SU-DHL-6 (cell line): Measurements from ENCODE around the gene RPS19.

Source experiments
- H2AFZ ChIP-seq: fragments of 200-600 bp; sonication (generic); 2 replicates; pipeline ENCODE4 v1.6.1; 2014; ENCODE audit warnings: low read depth, mild to moderate bottlenecking, moderate library complexity, mixed read lengths, antibody characterized with exemption, low read length; ENCODE audit not compliant: severe bottlenecking
- H3F3A ChIP-seq: fragments of 200-600 bp; shearing (Covaris generic); 2 replicates; pipeline ENCODE4 v1.6.0; 2016; ENCODE audit warnings: antibody characterized with exemption, mild to moderate bottlenecking; ENCODE audit not compliant: insufficient read depth
- H3K27ac ChIP-seq: fragments of 200-600 bp; sonication (generic); 2 replicates; pipeline ENCODE4 v1.5.1; 2016; ENCODE audit warnings: low read depth, mild to moderate bottlenecking, low read length, moderate library complexity, mixed read lengths
- H3K27me3 ChIP-seq: fragments of 200-600 bp; sonication (generic), shearing (Covaris generic); 2 replicates; pipeline ENCODE4 v1.6.0; 2014; ENCODE audit warnings: mild to moderate bottlenecking, low read length
- H3K36me3 ChIP-seq: fragments of 200-600 bp; sonication (generic); 2 replicates; pipeline ENCODE4 v1.6.1; 2014; ENCODE audit warnings: mild to moderate bottlenecking, low read length, mixed read lengths
- H3K4me2 ChIP-seq: fragments of 300-600, 200-600 bp; shearing (Covaris generic), sonication (generic); 2 replicates; pipeline ENCODE4 v1.6.0; 2014; ENCODE audit warnings: low read length, low read depth, mild to moderate bottlenecking; ENCODE audit not compliant: poor library complexity, severe bottlenecking
- H3K4me3 ChIP-seq: fragments of 200-600 bp; sonication (generic); 2 replicates; pipeline ENCODE4 v1.5.1; 2014; ENCODE audit warnings: antibody characterized with exemption, low read length, mild to moderate bottlenecking, mixed read lengths; ENCODE audit not compliant: insufficient read depth, poor library complexity, severe bottlenecking
- H3K79me2 ChIP-seq: fragments of 200-600 bp; sonication (generic); 2 replicates; pipeline ENCODE4 v1.6.1; 2014; ENCODE audit warnings: mild to moderate bottlenecking, low read length, moderate library complexity; ENCODE audit not compliant: insufficient read depth
- H3K9ac ChIP-seq: fragments of 200-600 bp; sonication (generic); 2 replicates; pipeline ENCODE4 v1.7.0; 2014; ENCODE audit warnings: mild to moderate bottlenecking, low read length
- H3K9me2 ChIP-seq: fragments of 200-600 bp; sonication (generic); replicated peaks from 2 replicates; pipeline ENCODE4 v1.6.1; 2014; ENCODE audit warnings: low read length; ENCODE audit not compliant: insufficient read depth
- H3K9me3 ChIP-seq: fragments of 200-600 bp; sonication (generic); 2 replicates; pipeline ENCODE4 v1.6.1; 2014; ENCODE audit warnings: low read length, mixed read lengths; ENCODE audit not compliant: insufficient read depth
- H4K20me1 ChIP-seq: fragments of 200-600 bp; sonication (generic); 2 replicates; pipeline ENCODE4 v1.6.1; 2014; ENCODE audit warnings: low read depth, mild to moderate bottlenecking, antibody characterized with exemption, low read length, moderate library complexity, mixed read lengths
- EZH2phosphoT487 ChIP-seq: fragments of 200-600 bp; sonication (generic), shearing (Covaris generic); conservative IDR thresholded peaks from 2 replicates; pipeline ENCODE4 v1.6.1; 2018; ENCODE audit warnings: mild to moderate bottlenecking, antibody characterized with exemption, low read length, moderate library complexity, mixed read lengths
- TF ChIP-seq, protein P1 (sequence below): fragments of 200-600 bp; sonication (generic); IDR thresholded peaks from one replicate; pipeline ENCODE4 v1.5.1; 2017; ENCODE audit warnings: antibody characterized with exemption, mild to moderate bottlenecking, low read length, moderate library complexity; ENCODE audit not compliant: insufficient read depth, poor library complexity, severe bottlenecking

The RPS19 gene

DNA sequence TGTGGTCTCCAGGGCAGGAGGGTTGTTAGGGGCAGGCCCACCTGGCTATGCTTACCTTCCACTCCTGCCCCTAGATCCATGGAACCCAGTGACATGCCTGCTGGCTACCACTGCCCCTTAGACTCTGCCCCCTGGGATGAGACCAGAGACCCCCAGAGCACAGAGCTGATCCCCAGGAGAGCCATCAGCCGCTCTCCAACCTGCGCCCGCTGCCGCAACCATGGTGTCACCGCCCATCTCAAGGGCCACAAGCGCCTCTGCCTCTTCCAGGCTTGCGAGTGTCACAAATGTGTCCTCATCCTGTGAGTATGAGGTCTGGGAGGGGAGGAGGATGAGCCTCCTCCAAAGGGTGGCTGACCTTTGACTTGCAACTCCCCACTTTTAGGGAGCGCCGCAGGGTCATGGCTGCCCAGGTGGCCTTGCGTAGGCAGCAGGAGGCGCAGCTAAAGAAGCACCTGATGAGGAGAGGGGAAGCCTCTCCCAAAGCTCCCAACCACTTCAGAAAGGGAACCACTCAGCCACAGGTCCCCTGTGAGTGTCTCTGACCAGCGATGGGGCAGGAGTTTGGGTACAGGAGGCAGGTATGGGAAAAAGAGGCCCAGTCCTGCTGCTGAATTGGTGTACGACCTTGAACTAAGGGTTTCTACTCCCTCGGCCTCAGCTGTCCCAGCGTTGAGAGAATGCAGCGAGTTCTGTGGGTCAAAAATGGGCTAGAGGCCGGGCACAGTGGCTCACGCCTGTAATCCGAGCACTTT, 12.5 kb upstream of the RPS19 start:
- no peak overlapping the region for H2AFZ ChIP-seq
- no peak overlapping the region for H3K4me3 ChIP-seq
- no peak overlapping the region for H3K27ac ChIP-seq
- H3K27me3 ChIP-seq, result no peaks in the 10 kb centered on the region
- H3K79me2 ChIP-seq, result no peaks in the 10 kb centered on the region
- no peaks in the 10 kb centered on the region for H3K36me3 ChIP-seq
- H3F3A ChIP-seq, result no peaks in the 10 kb centered on the region
- H3K9ac ChIP-seq, result no peak overlapping the region
- no peaks in the 10 kb centered on the region for H3K9me3 ChIP-seq
- no peak for TF ChIP-seq EZH2phosphoT487
- TF ChIP-seq, protein P1, sequence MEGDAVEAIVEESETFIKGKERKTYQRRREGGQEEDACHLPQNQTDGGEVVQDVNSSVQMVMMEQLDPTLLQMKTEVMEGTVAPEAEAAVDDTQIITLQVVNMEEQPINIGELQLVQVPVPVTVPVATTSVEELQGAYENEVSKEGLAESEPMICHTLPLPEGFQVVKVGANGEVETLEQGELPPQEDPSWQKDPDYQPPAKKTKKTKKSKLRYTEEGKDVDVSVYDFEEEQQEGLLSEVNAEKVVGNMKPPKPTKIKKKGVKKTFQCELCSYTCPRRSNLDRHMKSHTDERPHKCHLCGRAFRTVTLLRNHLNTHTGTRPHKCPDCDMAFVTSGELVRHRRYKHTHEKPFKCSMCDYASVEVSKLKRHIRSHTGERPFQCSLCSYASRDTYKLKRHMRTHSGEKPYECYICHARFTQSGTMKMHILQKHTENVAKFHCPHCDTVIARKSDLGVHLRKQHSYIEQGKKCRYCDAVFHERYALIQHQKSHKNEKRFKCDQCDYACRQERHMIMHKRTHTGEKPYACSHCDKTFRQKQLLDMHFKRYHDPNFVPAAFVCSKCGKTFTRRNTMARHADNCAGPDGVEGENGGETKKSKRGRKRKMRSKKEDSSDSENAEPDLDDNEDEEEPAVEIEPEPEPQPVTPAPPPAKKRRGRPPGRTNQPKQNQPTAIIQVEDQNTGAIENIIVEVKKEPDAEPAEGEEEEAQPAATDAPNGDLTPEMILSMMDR, result no peak
- no peaks in the 10 kb centered on the region for H4K20me1 ChIP-seq
- H3K9me2 ChIP-seq, result no peaks in the 10 kb centered on the region
- H3K4me2 ChIP-seq, result no peak overlapping the region

DNA sequence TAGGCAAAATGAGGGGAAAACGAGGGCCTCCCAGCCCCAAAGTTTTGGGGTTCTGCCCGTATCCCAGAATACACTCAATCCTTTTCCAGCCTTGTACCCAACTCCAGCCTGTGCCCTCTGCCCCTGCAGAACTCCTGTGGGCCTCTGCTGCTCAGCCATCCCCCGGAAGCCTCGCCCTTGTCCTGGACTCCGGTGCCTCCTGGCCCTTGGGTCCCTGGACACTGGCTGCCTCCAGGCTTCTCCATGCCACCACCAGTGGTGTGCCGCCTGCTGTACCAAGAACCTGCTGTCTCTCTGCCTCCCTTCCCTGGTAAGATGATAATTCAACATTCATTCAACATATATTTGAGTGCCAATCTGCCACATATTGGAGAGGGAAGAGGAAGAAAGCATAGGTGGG, 11.4 kb upstream of the RPS19 start:
- Histone ChIP-seq H3K9me3 (no peaks in the 10 kb centered on the region), H3K4me2 (no peak overlapping the region), H3K9ac (no peak overlapping the region), H4K20me1 (no peaks in the 10 kb centered on the region), H3K79me2 (no peaks in the 10 kb centered on the region), H3K36me3 (no peaks in the 10 kb centered on the region), H3K27me3 (no peaks in the 10 kb centered on the region), H3K4me3 (no peak overlapping the region), H3K9me2 (no peaks in the 10 kb centered on the region), H2AFZ (no peak overlapping the region), H3K27ac (no peak overlapping the region), H3F3A (no peaks in the 10 kb centered on the region)
- TF ChIP-seq, protein P1, result no peak
- TF ChIP-seq EZH2phosphoT487, result no peak

DNA sequence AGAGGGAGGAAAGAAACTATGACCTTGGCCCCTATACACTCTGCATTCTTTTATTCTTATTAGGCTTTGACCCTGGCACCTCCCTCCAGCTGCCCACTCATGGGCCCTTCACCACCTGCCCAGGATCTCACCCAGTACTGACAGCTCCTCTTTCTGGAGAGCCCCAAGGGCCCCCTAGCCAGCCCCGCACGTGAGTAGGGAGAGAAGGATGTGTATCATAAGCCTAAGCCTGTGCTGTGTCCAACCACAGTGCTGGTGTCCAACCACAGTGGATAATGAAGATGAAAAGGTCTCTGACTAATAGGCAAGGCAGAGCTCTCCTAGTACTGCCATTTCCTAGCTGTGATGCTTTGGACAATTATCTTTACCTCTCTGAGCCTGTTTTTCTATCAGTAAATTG, 11.0 kb upstream of the RPS19 start:
- TF ChIP-seq EZH2phosphoT487, result no peak
- TF ChIP-seq, protein P1, result no peak
- H3K9me2 ChIP-seq, result no peaks in the 10 kb centered on the region
- no peak overlapping the region for H3K9ac ChIP-seq
- H3K27ac ChIP-seq, result no peak overlapping the region
- H3K36me3 ChIP-seq, result no peaks in the 10 kb centered on the region
- no peaks in the 10 kb centered on the region for H3K79me2 ChIP-seq
- no peak overlapping the region for H2AFZ ChIP-seq
- H3K4me3 ChIP-seq, result no peak overlapping the region
- no peaks in the 10 kb centered on the region for H3F3A ChIP-seq
- H3K4me2 ChIP-seq, result no peak overlapping the region
- no peaks in the 10 kb centered on the region for H4K20me1 ChIP-seq
- no peaks in the 10 kb centered on the region for H3K27me3 ChIP-seq
- H3K9me3 ChIP-seq, result no peaks in the 10 kb centered on the region
